ENCODE measurements around the gene AUTS2. TPM values are rescaled to one million over a fixed set of nuclear protein-coding genes. Genes with fewer than 3 reads are reported as not detected.

AUTS2 gene
- total and polyA plus RNA-seq, 9 of the 15 experiments (the other 6 are each of a cell fraction or from before 2014, with no cell fraction given) = 0.58 TPM; not detected in 8

- TF ChIP-seq MEIS2 (IDR thresholded peaks at IDR 0.05; ENCODE audit: partially characterized antibody) (peak; percentile 42), SLC30A9 (CRISPR knock-in tag; IDR thresholded peaks at IDR 0.05) (no peak)
- H4K20me1 ChIP-seq (replicated peaks; ENCODE audit: control insufficient read depth, insufficient read depth, low read length) = no peaks in the 10 kb centered on the region; the same call in 1 of the 2 replicates
- no peak overlapping the region for H3K4me2 ChIP-seq (ENCODE audit: insufficient read depth, low read length)
- no TSS peak for BruUV-seq (replicated peaks)
- in situ Hi-C loops (cut with MboI) = no loop called here
- DNase-seq (ENCODE audit: extremely low read depth in 1 of 4, low spot score in 3 of 4) = no peak
- CTCF ChIA-PET (ENCODE audit: low intra/inter-chr PET ratio) = no interaction called here
- no peaks in the 10 kb centered on the region for H3K79me2 ChIP-seq (ENCODE audit: control insufficient read depth, insufficient read depth, low read length)
- FAIRE-seq = no peak
- under 1% methylated on average over 11 of the region's 11 CpGs for WGBS (ENCODE audit: insufficient coverage, low coverage, missing lambda C conversion rate)
- no peaks in the 10 kb centered on the region for H3K9me3 ChIP-seq (replicated peaks; ENCODE audit: control insufficient read depth, insufficient read depth, low read depth, low read length)
- H2AFZ ChIP-seq (ENCODE audit: low read depth, low read length) = no peak overlapping the region
- POLR2A ChIA-PET = interaction anchor here (0.6 to 1.0 kb wide), 3 partner anchors 11 to 72 kb away, joined by 3 read pairs; no protein-coding TSS in a partner anchor
- H3K4me3 ChIP-seq = no peak overlapping the region
- no peak overlapping the region for H3K9ac ChIP-seq (ENCODE audit: insufficient read depth in 1 of 2, low read depth in 2 of 2, low read length in 2 of 2)
- no peak overlapping the region for H3K27ac ChIP-seq (ENCODE audit: extremely low read depth, low read depth, low read length)
- no peaks in the 10 kb centered on the region for H3K4me1 ChIP-seq (replicated peaks in 1 of 2; ENCODE audit: control insufficient read depth in 2 of 2, insufficient read depth in 2 of 2, low read length in 2 of 2)
- H3K9me1 ChIP-seq (ENCODE audit: control insufficient read depth, insufficient read depth, low read length) = no peaks in the 10 kb centered on the region
- intact Hi-C loops (cut with micrococcal nuclease) = no loop called here
- peaks cover 3 to 17% of the 10 kb centered on the region in 2 experiments; a peak in 4 of 5 replicates for H3K27me3 ChIP-seq (ENCODE audit: control insufficient read depth in 2 of 2, insufficient read depth in 2 of 2, low read length in 2 of 2)
- ATAC-seq = no peak
- H3K36me3 ChIP-seq (ENCODE audit: control insufficient read depth, insufficient read depth, low read length) = no peaks in the 10 kb centered on the region
Observed at GRCh38 chr7:70673778-70674570, 1075.7 kb downstream of the AUTS2 start.

GRCh38 chr7:70674571-70675010 lies 1076.3 kb downstream of the AUTS2 start:
- H3K9me3 ChIP-seq (replicated peaks; ENCODE audit: control insufficient read depth, insufficient read depth, low read depth, low read length) = no peaks in the 10 kb centered on the region
- DNase-seq (ENCODE audit: extremely low read depth in 1 of 4, low spot score in 3 of 4) (no peak), ATAC-seq (no peak), FAIRE-seq (no peak)
- no peaks in the 10 kb centered on the region for H3K36me3 ChIP-seq (ENCODE audit: control insufficient read depth, insufficient read depth, low read length)
- H3K4me3 ChIP-seq = no peak overlapping the region
- no peaks in the 10 kb centered on the region; the same call in 1 of the 2 replicates for H4K20me1 ChIP-seq (replicated peaks; ENCODE audit: control insufficient read depth, insufficient read depth, low read length)
- in situ Hi-C loops (cut with MboI) (no loop called here), intact Hi-C loops (cut with micrococcal nuclease) (no loop called here)
- H3K27ac ChIP-seq (ENCODE audit: extremely low read depth, low read depth, low read length) = no peak overlapping the region
- peaks cover 3 to 15% of the 10 kb centered on the region in 2 experiments for H3K27me3 ChIP-seq (ENCODE audit: control insufficient read depth in 2 of 2, insufficient read depth in 2 of 2, low read length in 2 of 2)
- no peak overlapping the region for H3K4me2 ChIP-seq (ENCODE audit: insufficient read depth, low read length)
- ChIA-PET POLR2A (interaction anchor here (0.6 to 1.0 kb wide), 3 partner anchors 12 to 71 kb away, joined by 3 read pairs; no protein-coding TSS in a partner anchor), CTCF (ENCODE audit: low intra/inter-chr PET ratio) (no interaction called here)
- H2AFZ ChIP-seq (ENCODE audit: low read depth, low read length) = no peak overlapping the region
- 1% methylated on average over 5 of the region's 5 CpGs for WGBS (ENCODE audit: insufficient coverage, low coverage, missing lambda C conversion rate)
- BruUV-seq (replicated peaks) = no TSS peak
- H3K9me1 ChIP-seq (ENCODE audit: control insufficient read depth, insufficient read depth, low read length) = no peaks in the 10 kb centered on the region
- no peak overlapping the region for H3K9ac ChIP-seq (ENCODE audit: insufficient read depth in 1 of 2, low read depth in 2 of 2, low read length in 2 of 2)
- H3K79me2 ChIP-seq (ENCODE audit: control insufficient read depth, insufficient read depth, low read length) = no peaks in the 10 kb centered on the region
- no peaks in the 10 kb centered on the region for H3K4me1 ChIP-seq (replicated peaks in 1 of 2; ENCODE audit: control insufficient read depth in 2 of 2, insufficient read depth in 2 of 2, low read length in 2 of 2)
- no peak for TF ChIP-seq ARID3A (IDR thresholded peaks at IDR 0.05; ENCODE audit: borderline replicate concordance, low read depth, low read length)
- no peak for TF ChIP-seq JUND (IDR thresholded peaks at IDR 0.05; ENCODE audit: borderline replicate concordance, low read depth, low read length)
- TF ChIP-seq JUND (tag; IDR thresholded peaks at IDR 0.05; ENCODE audit: borderline replicate concordance, low read depth, low read length) = no peak
- TF ChIP-seq ZNF584 (CRISPR knock-in tag; IDR thresholded peaks at IDR 0.05; ENCODE audit: low read depth) = no peak
